Measurements from ENCODE around the gene CAPZB. TPM values are rescaled to one million over a fixed set of nuclear protein-coding genes. Genes with fewer than 3 reads are reported as not detected.

Gene CAPZB
- total RNA-seq, 3 donors from 2014 or later = 112 to 114 (median 113) TPM

DNA sequence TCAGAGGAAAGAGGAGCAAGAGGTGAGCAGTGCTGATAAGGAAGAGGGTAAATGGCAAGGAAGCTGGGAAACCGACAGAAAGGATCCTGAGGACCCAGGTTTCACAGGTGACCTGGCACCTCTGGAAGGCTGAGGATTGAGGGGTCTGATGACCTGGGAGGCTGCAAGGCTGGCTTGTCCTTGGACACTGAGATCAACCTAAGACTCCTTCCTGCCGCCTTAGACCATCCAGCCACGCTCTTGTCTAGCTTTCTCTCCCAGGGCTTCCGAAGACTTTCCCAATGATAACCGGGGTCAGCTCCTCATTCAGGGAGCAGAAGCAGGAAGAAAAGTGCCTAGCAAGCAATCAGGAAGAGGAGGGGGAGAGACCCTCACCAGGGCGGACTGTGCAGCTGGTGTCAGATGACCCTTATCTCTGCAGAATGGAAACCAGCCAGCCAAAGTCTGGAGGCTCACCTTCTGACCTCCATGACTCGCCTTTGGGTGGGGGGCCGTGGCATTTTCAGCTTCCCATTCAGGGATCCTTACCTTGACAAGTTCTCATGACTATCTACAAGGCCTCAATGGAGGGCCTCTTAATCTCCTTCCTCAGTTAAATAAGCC is 77.7 kb downstream of the CAPZB start:
- H3K27ac ChIP-seq = peak overlapping the region in 1 of 2 donors; percentile 52
- TF ChIP-seq POLR2A (IDR thresholded peaks at IDR 0.05) (no peak), POLR2AphosphoS5 (IDR thresholded peaks at IDR 0.05) (no peak)
- TF ChIP-seq, protein P1, sequence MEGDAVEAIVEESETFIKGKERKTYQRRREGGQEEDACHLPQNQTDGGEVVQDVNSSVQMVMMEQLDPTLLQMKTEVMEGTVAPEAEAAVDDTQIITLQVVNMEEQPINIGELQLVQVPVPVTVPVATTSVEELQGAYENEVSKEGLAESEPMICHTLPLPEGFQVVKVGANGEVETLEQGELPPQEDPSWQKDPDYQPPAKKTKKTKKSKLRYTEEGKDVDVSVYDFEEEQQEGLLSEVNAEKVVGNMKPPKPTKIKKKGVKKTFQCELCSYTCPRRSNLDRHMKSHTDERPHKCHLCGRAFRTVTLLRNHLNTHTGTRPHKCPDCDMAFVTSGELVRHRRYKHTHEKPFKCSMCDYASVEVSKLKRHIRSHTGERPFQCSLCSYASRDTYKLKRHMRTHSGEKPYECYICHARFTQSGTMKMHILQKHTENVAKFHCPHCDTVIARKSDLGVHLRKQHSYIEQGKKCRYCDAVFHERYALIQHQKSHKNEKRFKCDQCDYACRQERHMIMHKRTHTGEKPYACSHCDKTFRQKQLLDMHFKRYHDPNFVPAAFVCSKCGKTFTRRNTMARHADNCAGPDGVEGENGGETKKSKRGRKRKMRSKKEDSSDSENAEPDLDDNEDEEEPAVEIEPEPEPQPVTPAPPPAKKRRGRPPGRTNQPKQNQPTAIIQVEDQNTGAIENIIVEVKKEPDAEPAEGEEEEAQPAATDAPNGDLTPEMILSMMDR (IDR thresholded peaks at IDR 0.05) = no peak
- intact Hi-C loops (cut with DNase I; ENCODE audit: low total_unique reads) = loop anchor here (1.0 to 10.0 kb wide), 2 partner anchors 46 to 77 kb away; partner anchors contain the start of gene CAPZB
- DNase-seq (ENCODE audit: low spot score in 2 of 2) = no peak
- H3K9me3 ChIP-seq = no peaks in the 10 kb centered on the region
- H3K4me3 ChIP-seq = no peak overlapping the region
- no peaks in the 10 kb centered on the region for H3K27me3 ChIP-seq
- H3K4me1 ChIP-seq = peaks cover 0 to 7% of the 10 kb centered on the region in 2 donors
- no peaks in the 10 kb centered on the region for H3K36me3 ChIP-seq

DNA sequence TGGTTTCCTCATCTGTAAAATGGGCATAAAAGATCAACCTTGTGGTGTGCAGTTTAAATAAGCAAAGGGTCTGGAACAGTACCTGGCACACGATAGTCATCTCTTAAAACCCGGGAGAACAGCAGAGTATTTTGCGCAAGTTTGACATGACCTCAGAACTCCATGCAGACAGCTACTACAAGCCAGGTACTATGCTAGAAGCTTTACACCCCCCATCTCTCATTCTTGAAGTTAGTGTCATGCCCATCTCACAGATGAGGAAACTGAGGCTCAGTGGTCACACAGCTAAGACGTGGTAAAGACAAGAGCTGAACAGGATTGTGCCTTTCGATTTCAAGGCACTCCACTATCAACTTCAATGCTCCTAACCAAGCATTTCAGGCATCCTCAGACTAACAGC is 78.7 kb downstream of the CAPZB start:
- H3K4me3 ChIP-seq = no peak overlapping the region
- no peaks in the 10 kb centered on the region for H3K9me3 ChIP-seq
- intact Hi-C loops (cut with DNase I; ENCODE audit: low total_unique reads) = loop anchor here (10.0 kb wide), 1 partner anchor 78 kb away; the partner anchor contains the start of gene CAPZB
- H3K36me3 ChIP-seq = no peaks in the 10 kb centered on the region
- H3K27ac ChIP-seq = no peak overlapping the region
- DNase-seq (ENCODE audit: low spot score in 2 of 2) = no peak
- no peak for TF ChIP-seq POLR2AphosphoS5 (IDR thresholded peaks at IDR 0.05)
- TF ChIP-seq, protein P1 (IDR thresholded peaks at IDR 0.05) = no peak
- no peak for TF ChIP-seq POLR2A (IDR thresholded peaks at IDR 0.05)
- H3K27me3 ChIP-seq = no peaks in the 10 kb centered on the region
- peaks cover 0 to 7% of the 10 kb centered on the region in 2 donors for H3K4me1 ChIP-seq

DNA sequence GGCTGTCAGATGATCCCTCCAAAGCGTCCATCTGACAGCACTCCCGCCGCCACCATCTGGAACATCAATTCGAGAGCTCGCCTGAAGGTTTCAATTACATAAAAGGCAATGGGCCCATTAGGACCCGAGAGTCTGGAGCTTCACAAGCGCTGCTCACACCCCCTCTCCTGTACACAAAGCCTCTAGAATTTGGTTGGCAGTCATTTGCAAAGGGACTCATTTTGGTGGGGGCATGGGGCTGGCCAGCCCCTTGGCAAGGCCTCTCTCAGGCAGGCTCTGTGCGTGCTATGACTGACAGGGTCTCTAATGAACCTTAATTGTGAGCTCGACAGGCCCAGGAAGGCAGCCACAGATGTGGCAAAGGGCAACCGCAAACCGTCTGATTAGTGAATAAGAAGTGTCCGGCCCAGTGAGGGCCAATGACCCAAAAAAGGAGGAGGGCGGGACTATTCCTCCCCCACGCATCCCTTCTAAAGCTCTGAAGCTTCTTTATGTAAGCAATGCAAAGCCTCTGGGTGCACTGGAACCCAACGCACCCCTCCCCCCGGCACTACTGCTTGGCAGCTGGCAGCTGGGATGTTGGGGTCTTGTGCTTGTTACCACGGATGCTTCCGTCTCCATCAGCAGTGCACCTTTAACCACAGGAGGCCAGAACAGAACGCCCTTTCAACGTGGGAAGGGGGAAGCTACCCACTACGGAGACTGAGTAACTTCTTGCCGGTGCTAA is 79.4 kb downstream of the CAPZB start:
- TF ChIP-seq POLR2AphosphoS5 (IDR thresholded peaks at IDR 0.05) (peak in 1 of 3 donors; percentile 20), POLR2A (IDR thresholded peaks at IDR 0.05) (no peak)
- Histone ChIP-seq H3K36me3 (no peaks in the 10 kb centered on the region), H3K4me3 (peak overlapping the region in 1 of 3 donors; percentile 15), H3K27ac (peak overlapping the region; percentile 36 to 48), H3K4me1 (peaks cover 0 to 7% of the 10 kb centered on the region in 2 donors), H3K9me3 (no peaks in the 10 kb centered on the region), H3K27me3 (no peaks in the 10 kb centered on the region)
- no peak for DNase-seq (ENCODE audit: low spot score in 2 of 2)
- intact Hi-C loops (cut with DNase I; ENCODE audit: low total_unique reads) = loop anchor here (10.0 kb wide), 1 partner anchor 79 kb away; the partner anchor contains the start of gene CAPZB

DNA sequence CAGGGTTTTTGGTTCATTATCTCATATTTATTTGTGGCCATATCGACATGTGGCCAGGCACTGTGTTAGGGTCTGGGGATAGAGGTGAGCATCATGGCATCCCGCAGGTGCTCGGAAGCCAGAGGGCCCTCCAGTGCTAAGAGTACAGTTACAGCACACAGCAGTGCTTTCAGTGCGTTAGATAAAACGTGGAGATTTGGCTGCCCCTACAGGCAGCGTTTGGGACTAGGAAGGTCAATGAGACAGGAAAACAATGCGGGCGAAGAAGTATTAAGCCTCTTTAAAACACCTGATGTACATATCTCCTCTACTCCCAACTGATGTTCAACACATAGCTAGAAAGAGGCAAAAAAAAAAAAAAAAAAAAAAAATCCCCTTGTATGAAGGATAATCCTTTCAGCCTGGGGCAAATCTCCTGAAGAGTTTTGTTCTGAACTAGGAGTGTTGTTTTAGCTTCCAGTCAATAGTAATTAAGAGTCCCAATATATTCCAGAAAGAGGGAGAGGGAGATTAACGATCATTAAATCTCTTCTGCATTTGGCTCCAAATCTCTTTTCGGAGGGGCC is 80.1 kb downstream of the CAPZB start:
- intact Hi-C loops (cut with DNase I; ENCODE audit: low total_unique reads) = loop anchor here (10.0 kb wide), 1 partner anchor 80 kb away; the partner anchor contains the start of gene CAPZB
- Histone ChIP-seq H3K9me3 (no peaks in the 10 kb centered on the region), H3K4me1 (peaks cover 0 to 7% of the 10 kb centered on the region in 2 donors), H3K27ac (peak overlapping the region in 1 of 2 donors; percentile 48), H3K36me3 (no peaks in the 10 kb centered on the region), H3K27me3 (no peaks in the 10 kb centered on the region), H3K4me3 (peak overlapping the region in 1 of 3 donors; percentile 15)
- DNase-seq (ENCODE audit: low spot score in 2 of 2) = no peak
- TF ChIP-seq POLR2A (IDR thresholded peaks at IDR 0.05) = no peak
- TF ChIP-seq, protein P1 (IDR thresholded peaks at IDR 0.05) = peak in 1 of 3 donors; percentile 7

DNA sequence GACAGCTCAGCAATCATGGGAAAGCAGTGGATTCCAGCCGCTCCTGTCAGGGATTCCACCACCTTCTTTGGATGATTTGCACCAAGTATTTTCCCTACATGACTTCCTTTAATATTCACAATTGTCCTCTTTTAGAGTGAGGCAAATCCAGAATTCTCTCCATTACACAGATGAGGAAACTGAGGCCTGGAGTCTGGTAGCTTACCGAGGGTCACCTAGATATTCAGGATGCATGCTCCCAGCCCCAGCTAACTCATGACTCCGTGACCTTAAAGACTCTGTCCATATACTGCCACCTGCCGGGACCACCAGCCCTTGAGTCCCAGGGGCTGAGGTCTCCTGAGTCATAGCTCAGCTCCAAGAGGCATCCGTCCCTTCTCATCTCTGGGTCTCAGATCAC is 80.6 kb downstream of the CAPZB start:
- TF ChIP-seq POLR2A (IDR thresholded peaks at IDR 0.05) (no peak), POLR2AphosphoS5 (IDR thresholded peaks at IDR 0.05) (no peak)
- TF ChIP-seq, protein P1 (IDR thresholded peaks at IDR 0.05) = no peak
- Histone ChIP-seq H3K4me1 (peaks cover 0 to 11% of the 10 kb centered on the region in 2 donors), H3K36me3 (no peaks in the 10 kb centered on the region), H3K27me3 (no peaks in the 10 kb centered on the region), H3K9me3 (no peaks in the 10 kb centered on the region), H3K4me3 (no peak overlapping the region), H3K27ac (peak overlapping the region in 1 of 2 donors; percentile 43)
- DNase-seq (ENCODE audit: low spot score in 2 of 2) = no peak
- intact Hi-C loops (cut with DNase I; ENCODE audit: low total_unique reads) = loop anchor here (10.0 kb wide), 1 partner anchor 80 kb away; the partner anchor contains the start of gene CAPZB

Measured in breast epithelium (tissue), 4 donors.